ENCODE results near the gene NAV2.

Gene NAV2

DNA sequence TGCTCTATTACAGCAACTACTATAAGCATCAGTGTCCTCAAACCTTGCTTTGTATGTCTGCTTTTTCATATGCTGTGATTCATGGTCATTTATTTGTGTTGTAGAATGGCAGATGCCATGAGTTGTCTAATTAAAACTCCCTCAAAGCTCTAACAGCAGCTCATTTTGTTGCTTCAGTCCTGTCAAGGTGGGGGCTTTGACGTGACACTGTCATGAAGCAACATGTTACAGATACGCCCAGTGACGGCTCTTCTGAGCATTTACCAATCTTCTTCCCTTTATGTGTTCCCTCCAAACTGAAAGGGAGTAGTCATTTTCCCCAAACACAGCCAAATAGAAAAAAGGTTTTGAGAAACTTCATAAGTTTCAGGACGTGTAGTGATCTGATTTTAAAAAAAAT is 340.9 kb downstream of the NAV2 start:
- no peak for DNase-seq (ENCODE audit: low read depth, low spot score)

GRCh38 chr11:20054584-20054983 is 341.9 kb downstream of the NAV2 start:
- DNase-seq (ENCODE audit: low read depth, low spot score), result no peak

DNA sequence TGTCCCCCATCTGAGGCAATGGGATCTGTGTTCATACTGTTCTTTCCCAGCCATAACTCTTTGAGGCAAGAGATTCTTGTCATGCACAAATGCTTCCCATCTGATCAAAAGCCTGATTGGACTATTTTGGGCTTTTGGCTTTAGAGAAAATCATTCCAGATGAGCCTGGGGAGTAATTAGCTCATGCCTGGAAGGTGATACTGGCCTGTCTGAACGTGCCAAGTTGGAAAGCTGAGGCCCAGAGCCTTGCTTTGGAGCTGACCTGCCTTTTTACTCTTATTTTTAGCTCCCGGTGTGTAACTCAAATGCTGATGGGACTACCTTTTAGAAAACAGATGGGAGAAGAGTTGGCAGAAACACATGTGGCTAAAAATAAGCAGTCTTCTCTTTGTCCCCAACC is 342.7 kb downstream of the NAV2 start:
- DNase-seq (ENCODE audit: low read depth, low spot score), result no peak

- DNase-seq (ENCODE audit: low read depth, low spot score), result no peak
Observed at GRCh38 chr11:20056109-20056949, 343.7 kb downstream of the NAV2 start.

DNA sequence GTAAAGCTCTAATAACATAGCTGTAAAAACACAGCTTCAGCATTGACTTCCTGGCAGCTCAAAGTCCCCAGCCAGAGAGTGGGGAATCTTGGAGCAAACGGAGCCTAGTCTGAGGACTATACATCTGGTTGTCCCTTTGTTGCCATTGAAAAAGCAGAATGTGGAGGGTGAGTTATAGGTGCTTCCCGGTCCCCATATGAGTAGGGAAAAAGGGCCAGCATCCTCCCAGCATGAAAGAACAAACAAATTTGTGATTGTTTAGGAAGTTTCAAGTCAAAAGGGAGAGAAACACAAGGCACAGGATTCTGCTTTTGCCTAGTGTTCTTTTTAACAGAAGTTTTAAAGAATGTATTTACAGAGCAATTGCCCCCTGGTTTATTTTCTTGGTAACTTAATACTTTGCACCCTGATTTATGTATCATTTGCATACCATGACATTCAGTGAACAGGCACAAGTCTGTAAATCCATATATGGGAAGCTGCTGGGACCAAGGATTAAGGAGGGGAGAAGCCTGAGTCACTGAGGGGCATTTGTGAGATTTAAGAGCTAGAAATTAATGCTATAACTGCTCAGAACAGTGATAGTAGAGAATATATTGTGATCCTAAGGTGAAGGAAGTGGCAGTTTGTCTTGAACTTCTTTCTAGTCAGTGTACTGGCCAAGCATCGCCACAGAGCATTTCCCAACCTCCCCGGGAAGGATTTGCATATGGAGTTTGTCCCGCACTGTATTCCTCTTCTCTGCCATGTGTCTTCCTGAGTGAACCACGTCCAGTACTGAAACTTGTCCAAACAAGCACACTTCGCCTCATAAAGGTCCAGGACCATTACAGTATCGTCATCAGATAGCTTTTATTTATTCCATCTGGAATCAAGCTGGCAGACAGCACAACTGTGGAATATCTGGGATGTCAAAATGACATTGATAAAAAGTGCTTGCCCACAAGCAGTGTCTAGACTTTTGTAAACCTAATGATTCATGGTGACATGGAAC is 344.6 kb downstream of the NAV2 start:
- no peak for DNase-seq (ENCODE audit: low read depth, low spot score)

DNA sequence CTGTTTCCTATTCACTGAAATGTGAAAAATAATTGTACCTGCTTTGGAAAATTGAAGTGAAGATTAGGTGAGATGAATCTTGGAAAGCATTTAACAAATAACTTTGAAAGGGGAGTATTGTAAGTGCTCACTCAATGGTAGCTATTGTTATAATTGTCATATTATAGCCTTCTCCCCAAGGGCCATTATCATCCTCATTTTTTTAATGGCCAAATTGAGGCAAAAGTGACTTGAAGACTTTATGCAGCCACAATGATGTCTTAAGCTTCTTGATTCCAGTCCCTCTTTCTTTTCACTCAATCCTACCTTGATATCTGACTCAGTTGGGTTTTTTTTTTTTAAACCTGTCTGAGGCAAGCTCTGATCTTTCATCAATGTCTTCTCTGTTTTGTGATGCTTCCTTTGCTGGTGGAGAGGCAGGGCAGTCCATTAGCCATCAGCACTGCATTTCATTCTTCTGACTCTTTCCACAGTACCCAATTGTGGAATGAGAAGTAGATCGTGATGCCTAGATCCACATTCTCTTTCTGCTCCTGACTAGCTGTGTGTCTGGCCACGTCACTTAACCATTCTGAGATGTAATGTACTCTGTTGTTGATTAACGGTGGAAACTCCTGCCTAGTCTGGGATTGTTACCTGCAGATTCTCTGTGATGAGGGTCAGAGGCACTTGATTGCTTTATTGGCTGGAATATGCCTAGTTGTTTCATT is 346.3 kb downstream of the NAV2 start:
- no peak for DNase-seq (ENCODE audit: low read depth, low spot score)

- no peak for DNase-seq (ENCODE audit: low read depth, low spot score)
Observed at GRCh38 chr11:20059587-20060021, 347.0 kb downstream of the NAV2 start.

DNA sequence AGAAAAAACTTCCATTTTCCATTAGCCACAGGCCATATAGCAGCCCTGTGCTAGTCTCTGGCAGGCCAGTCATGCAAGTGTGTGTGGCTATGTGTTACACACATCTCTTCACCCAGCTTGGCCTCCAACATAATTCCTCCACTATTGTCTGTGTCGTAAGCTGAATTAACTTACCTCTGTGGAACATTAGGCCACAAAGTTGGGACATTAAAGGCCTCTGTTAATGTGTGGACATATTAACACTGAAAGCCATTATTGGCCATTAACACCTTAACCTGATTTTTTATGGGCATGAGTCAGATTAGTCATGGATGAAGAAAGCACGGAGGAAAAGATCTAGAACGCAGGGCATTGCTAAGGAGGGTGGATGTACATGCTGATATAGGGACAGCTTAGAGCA is 347.5 kb downstream of the NAV2 start:
- no peak for DNase-seq (ENCODE audit: low read depth, low spot score)

- no peak for DNase-seq (ENCODE audit: low read depth, low spot score)
Observed at GRCh38 chr11:20060647-20061205, 348.1 kb downstream of the NAV2 start.

GRCh38 chr11:20061776-20062175 is 349.1 kb downstream of the NAV2 start:
- no peak for DNase-seq (ENCODE audit: low read depth, low spot score)

DNA sequence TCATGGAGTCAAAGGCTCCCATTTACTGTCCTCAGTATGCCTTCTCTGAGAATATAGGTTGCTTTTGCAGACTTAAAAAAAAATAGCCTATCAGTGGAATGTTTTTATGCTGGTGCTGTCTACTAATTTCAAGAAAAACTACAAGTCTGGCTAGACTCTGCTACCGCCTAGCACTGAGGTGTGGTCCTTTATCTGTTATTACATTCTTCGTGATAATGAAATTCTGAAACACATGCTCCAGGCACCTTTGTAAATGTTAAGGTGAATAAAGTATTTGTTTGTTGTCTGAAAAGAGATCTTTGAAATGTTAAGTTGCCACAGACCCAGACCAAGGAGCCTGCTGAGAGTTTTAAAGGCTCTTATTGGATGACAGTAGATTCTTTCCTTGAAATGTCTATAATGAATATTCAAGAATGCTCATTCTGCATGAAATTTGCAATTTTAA is 352.3 kb downstream of the NAV2 start:
- DNase-seq (ENCODE audit: low read depth, low spot score), result no peak

DNA sequence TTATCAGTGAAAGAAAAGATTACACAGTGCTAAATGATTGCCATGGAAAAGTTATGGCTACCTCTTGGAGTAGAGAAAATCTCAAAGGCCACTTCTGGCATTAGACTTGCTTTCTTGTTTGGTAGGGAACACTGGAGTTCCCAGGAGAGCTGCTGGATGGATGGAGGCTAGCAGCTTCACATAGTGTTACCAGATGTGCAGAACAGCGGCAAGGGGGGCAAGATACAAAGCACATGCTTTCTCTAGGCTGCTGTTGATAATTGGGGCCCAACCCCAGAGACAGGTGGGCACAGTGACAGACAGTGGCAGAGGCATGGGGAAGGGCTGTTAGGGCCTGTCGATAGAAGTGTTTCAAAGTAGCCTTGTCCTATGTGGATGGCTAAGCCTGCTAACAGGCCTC is 352.8 kb downstream of the NAV2 start:
- no peak for DNase-seq (ENCODE audit: low read depth, low spot score)

DNA sequence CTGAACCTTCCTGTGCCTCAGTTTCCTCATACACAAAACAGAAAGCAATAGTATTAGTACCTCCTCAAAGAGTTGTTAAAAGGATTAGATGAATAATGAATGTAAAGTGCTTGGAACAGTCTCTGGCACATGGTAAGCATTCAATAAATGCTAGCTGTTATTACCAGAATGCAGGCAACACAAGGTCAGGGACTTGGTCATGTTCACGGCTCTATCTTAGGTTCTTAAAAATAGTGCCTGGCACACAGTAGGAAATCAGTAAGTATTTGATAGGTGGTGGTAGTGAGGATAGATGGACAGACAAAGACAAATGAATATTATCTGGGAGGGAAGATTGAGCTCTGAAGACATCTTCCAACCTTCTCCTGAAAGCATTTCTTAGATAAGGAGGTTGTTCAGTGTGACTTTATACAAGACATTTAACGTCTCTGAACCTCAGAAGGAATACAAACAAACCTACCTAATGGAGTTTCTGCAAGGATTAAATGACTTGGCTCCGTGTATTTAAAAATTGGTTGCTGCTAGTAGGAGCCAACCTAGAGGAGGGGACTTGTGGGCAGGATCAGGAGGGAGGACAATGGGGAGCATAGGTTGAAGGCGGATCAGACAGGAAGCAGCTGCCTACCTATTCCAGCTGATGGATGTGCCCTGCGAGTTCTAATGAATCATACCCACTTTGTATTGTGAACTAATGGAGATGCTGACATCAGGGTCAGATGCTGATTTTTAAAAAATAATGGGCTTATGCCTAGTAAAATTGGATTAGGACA is 353.6 kb downstream of the NAV2 start:
- no peak for DNase-seq (ENCODE audit: low read depth, low spot score)

GRCh38 chr11:20066783-20067156 is 354.1 kb downstream of the NAV2 start:
- no peak for DNase-seq (ENCODE audit: low read depth, low spot score)

- DNase-seq (ENCODE audit: low read depth, low spot score), result no peak
Observed at GRCh38 chr11:20067665-20068064, 355.0 kb downstream of the NAV2 start.

DNA sequence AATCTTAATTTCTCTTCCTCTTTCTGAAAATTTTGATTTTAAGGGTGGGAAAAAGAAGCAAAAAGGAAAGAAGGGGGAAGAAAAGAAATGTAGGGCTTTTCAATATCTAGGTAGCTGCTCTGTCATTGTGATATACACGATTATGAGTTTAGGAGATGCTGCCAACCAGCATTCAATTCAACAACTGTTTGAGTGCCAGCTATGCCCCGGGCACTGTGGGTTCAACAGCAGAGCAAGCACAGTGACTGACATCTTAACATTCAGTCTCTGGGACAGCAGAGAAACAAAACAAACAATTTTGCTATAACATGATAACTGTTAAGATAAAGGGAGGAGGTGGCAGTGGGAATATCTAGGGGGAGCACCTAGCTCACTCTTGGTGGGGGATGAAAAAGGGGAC is 356.1 kb downstream of the NAV2 start:
- no peak for DNase-seq (ENCODE audit: low read depth, low spot score)

GRCh38 chr11:20070459-20070858 is 357.8 kb downstream of the NAV2 start:
- peak; percentile 78 for DNase-seq (ENCODE audit: low read depth, low spot score)

- no peak for DNase-seq (ENCODE audit: low read depth, low spot score)
Observed at GRCh38 chr11:20075627-20076026, 363.0 kb downstream of the NAV2 start.

DNA sequence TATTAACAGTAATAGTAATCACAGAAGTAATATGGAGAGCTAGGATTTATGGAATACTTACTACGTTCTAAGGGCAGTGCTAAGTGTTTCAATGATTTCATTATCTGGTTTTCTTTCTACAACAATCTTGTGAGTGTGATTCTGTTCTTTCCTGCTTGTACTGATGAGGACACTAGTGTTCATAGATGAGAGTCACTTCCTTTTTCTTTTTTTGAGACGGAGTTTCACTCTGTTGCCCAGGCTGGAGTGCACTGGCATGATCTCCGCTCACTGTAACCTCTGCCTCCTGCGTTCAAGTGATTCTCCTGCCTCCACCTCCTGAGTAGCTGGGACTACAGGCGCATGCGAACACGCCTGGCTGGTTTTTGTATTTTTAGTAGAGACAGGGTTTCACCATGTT is 366.2 kb downstream of the NAV2 start:
- DNase-seq (ENCODE audit: low read depth, low spot score), result no peak

DNA sequence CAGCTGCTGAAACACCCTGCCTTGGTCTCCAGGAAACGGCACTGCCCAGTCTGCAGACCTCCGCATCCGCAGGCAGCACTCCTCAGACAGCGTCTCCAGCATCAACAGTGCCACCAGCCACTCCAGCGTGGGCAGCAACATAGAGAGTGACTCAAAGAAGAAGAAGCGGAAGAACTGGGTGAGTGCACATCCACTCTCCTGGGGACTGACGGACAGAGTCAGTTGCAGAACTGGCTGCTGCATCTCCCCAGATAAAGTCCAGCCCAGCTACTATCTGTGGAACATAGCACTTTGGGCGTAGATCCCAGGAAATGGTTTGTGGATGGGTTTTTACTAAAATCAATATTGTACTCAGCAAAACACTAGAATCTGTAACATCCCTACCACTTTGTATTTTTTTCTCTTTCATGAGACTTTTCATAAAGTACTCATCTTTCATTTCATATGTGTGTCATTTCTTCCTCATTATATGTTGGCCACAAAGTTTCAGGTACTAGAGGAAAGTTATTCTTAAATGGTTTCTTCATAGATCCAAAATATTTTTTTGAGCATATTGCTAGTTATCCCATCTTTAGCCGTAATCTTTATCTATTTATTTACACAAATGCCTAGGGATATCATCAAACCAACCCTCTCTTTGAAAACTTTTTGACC is 367.5 kb downstream of the NAV2 start:
- no peak for DNase-seq (ENCODE audit: low read depth, low spot score)
